ENCODE results near the gene ZMYM4.

The ZMYM4 gene

GRCh38 chr1:35408925-35409324 is 140.4 kb downstream of the ZMYM4 start:
- DNase-seq, result no peak

- no peak for DNase-seq
These were observed 157.6 kb downstream of the ZMYM4 start for GRCh38 chr1:35426097-35426586.

- DNase-seq, result no peak
These were observed 159.9 kb downstream of the ZMYM4 start for GRCh38 chr1:35428360-35428759.

- DNase-seq, result no peak
These were observed 162.3 kb downstream of the ZMYM4 start for GRCh38 chr1:35430762-35431161.

- DNase-seq, result no peak
These were observed 162.7 kb downstream of the ZMYM4 start for GRCh38 chr1:35431173-35431599.

- no peak for DNase-seq
These were observed 163.7 kb downstream of the ZMYM4 start for GRCh38 chr1:35432231-35432630.

- no peak for DNase-seq
These were observed 165.2 kb downstream of the ZMYM4 start for GRCh38 chr1:35433714-35434113.

- DNase-seq, result no peak
These were observed 166.2 kb downstream of the ZMYM4 start for GRCh38 chr1:35434703-35435102.

- no peak for DNase-seq
These were observed 167.6 kb downstream of the ZMYM4 start for GRCh38 chr1:35436078-35436477.

GRCh38 chr1:35437200-35437599 is 168.7 kb downstream of the ZMYM4 start:
- DNase-seq, result no peak

- DNase-seq, result no peak
These were observed 171.1 kb downstream of the ZMYM4 start for GRCh38 chr1:35439626-35440025.

GRCh38 chr1:35441926-35442579 is 173.5 kb downstream of the ZMYM4 start:
- DNase-seq, result no peak

- peak; percentile 44 for DNase-seq
These were observed 174.2 kb downstream of the ZMYM4 start for GRCh38 chr1:35442734-35443133.

GRCh38 chr1:35443768-35444518 is 175.4 kb downstream of the ZMYM4 start:
- no peak for DNase-seq

GRCh38 chr1:35444519-35444774 is 175.9 kb downstream of the ZMYM4 start:
- DNase-seq, result no peak

GRCh38 chr1:35447278-35447677 is 178.8 kb downstream of the ZMYM4 start:
- DNase-seq, result no peak

- DNase-seq, result no peak
These were observed 179.9 kb downstream of the ZMYM4 start for GRCh38 chr1:35448344-35448801.

- no peak for DNase-seq
These were observed 181.0 kb downstream of the ZMYM4 start for GRCh38 chr1:35449334-35450008.

GRCh38 chr1:35451125-35451528 is 182.6 kb downstream of the ZMYM4 start:
- DNase-seq, result peak; percentile 84

GRCh38 chr1:35452106-35452774 is 183.7 kb downstream of the ZMYM4 start:
- DNase-seq, result peak; percentile 19

GRCh38 chr1:35453031-35453430 is 184.5 kb downstream of the ZMYM4 start:
- DNase-seq, result no peak

- no peak for DNase-seq
These were observed 185.7 kb downstream of the ZMYM4 start for GRCh38 chr1:35454176-35454575.

- no peak for DNase-seq
These were observed 186.1 kb downstream of the ZMYM4 start for GRCh38 chr1:35454616-35455015.

Measured in CD4-positive, alpha-beta T cell treated with Interleukin-17A for 4 hours (primary cell).